HepG2 (cell line): ENCODE results near the gene RTP2. TPM values are rescaled to one million over a fixed set of nuclear protein-coding genes. Genes with fewer than 3 reads are reported as not detected.

Source experiments
- ATAC-seq: fragments of 200-7000 bp; cut with Tn5 transposase; 3 replicates; pipeline ENCODE4 v1.9.1; 2020; ENCODE audit warnings: mild to moderate bottlenecking, moderate library complexity
- BruUV-seq: library from RNA; stranded (reverse); fragments of 400-500 nt; replicated peaks from 2 replicates; lab custom pipeline; 2021; lab: Mats Ljungman, UMichigan
- CTCF ChIA-PET: fragments of 300-600 bp; formaldehyde crosslinking; extraction: SDS; loops from one replicate; lab custom pipeline; 2021; ENCODE audit warnings: low total read pairs, inconsistent platforms, low intra/inter-chr PET ratio; lab: Yijun Ruan, JAX
- POLR2A ChIA-PET: fragments of 350-600 bp; sonication (Branson Sonifier 250); formaldehyde crosslinking; loops from one replicate; lab custom pipeline; 2020; ENCODE audit warnings: antibody characterized with exemption, inconsistent platforms; lab: Yijun Ruan, JAX
- DNase-seq: peaks from one replicate; pipeline ENCODE4 v3.0.0-alpha.2; 2015; ENCODE audit warnings: low spot score
- FAIRE-seq: peaks from 3 replicates; lab custom pipeline; 2011; peaks lifted over from hg19 to GRCh38; lab: Jason Lieb, UNC
- H2AFZ ChIP-seq: one replicate; pipeline ENCODE4 v1.6.1; 2011; ENCODE audit warnings: low read length, inconsistent platforms
- H3K27ac ChIP-seq: fragments of 300-600 bp; 3 replicates; pipeline ENCODE4 v1.8.0; 2011; ENCODE audit warnings: mixed run types, mild to moderate bottlenecking, mixed read lengths, low read length, inconsistent platforms; ENCODE audit not compliant: insufficient read depth; ENCODE audit errors: extremely low read length
- H3K27me3 ChIP-seq, 2 experiments: fragments of 200-600 bp in 1 of 2; 2 replicates in 1 of 2; 3 replicates in 1 of 2; pipeline versions ENCODE4 v1.6.0 to v1.8.0; 2011; ENCODE audit warnings: low read length in 2 of 2, mild to moderate bottlenecking in 2 of 2, moderate library complexity in 2 of 2, inconsistent platforms in 1 of 2; ENCODE audit not compliant: insufficient read depth in 2 of 2, control insufficient read depth in 1 of 2
- H3K36me3 ChIP-seq, 2 experiments: fragments of 200-600 bp in 1 of 2; replicated peaks in 1 of 2; 2 replicates in 1 of 2; 3 replicates in 1 of 2; pipeline versions ENCODE4 v1.5.1 to v1.8.0; 2011; ENCODE audit warnings: low read length in 2 of 2, inconsistent platforms in 1 of 2; ENCODE audit not compliant: insufficient read depth in 2 of 2, control insufficient read depth in 1 of 2
- H3K4me1 ChIP-seq: 2 replicates; pipeline ENCODE4 v1.5.1; 2012; ENCODE audit warnings: low read length, inconsistent platforms; ENCODE audit not compliant: insufficient read depth
- H3K4me2 ChIP-seq: 2 replicates; pipeline ENCODE4 v1.6.0; 2011; ENCODE audit warnings: low read depth, low read length, inconsistent platforms
- H3K4me3 ChIP-seq, 3 experiments: fragments of 200-600 bp in 1 of 3; sonication (generic), shearing (Covaris generic) in 1 of 3; replicated peaks in 1 of 3; 2 replicates each; pipeline ENCODE4 v1.5.1; 2011 to 2016; ENCODE audit warnings: low read length in 3 of 3, inconsistent platforms in 2 of 3, low read depth in 2 of 3, mild to moderate bottlenecking in 2 of 3, control low read depth in 1 of 3, mixed read lengths in 1 of 3; ENCODE audit not compliant: insufficient read depth in 1 of 3
- H3K79me2 ChIP-seq: one replicate; pipeline ENCODE4 v1.6.1; 2011; ENCODE audit warnings: low read length, inconsistent platforms; ENCODE audit not compliant: insufficient read depth
- H3K9ac ChIP-seq: 2 replicates; pipeline ENCODE4 v1.6.0; 2011; ENCODE audit warnings: mild to moderate bottlenecking, low read depth, low read length, inconsistent platforms; ENCODE audit not compliant: insufficient read depth
- H3K9me3 ChIP-seq: 2 replicates; pipeline ENCODE4 v1.5.1; 2012; ENCODE audit warnings: mild to moderate bottlenecking, low read length
- H4K20me1 ChIP-seq: 2 replicates; pipeline ENCODE4 v1.6.0; 2011; ENCODE audit warnings: inconsistent platforms, mild to moderate bottlenecking, low read length, moderate library complexity; ENCODE audit not compliant: insufficient read depth
- FOXP1 ChIP-seq, 2 experiments: fragments of 450-650 bp in 1 of 2; IDR thresholded peaks; 2 replicates each; pipeline ENCODE4 v1.6.1; 2017 to 2018; ENCODE audit warnings: antibody characterized with exemption in 1 of 2
- JARID2 ChIP-seq: sonication (generic); formaldehyde crosslinking; IDR thresholded peaks from 2 replicates; pipeline ENCODE4 v1.8.1; 2023; ENCODE audit warnings: missing genetic modification reagents, inconsistent platforms; ENCODE audit not compliant: insufficient replicate concordance
- WGBS: methylation state at CpG from one replicate; pipeline ENCODE4 v1.1.6; 2017; ENCODE audit warnings: low lambda C conversion rate; 5-methylcytosine and 5-hydroxymethylcytosine counted together
- in situ Hi-C: cut with HindIII; loops from 2 replicates; pipeline ENCODE4 v1.10.0; 2017; ENCODE audit warnings: low pct_unique_long_range_greater_than_20kb; ENCODE audit not compliant: extremely low pct_ligation_motif_present
- intact Hi-C: fragments of 100-400 bp; cut with micrococcal nuclease; formaldehyde crosslinking; loops from one replicate; pipeline ENCODE4 v1.10.0; 2022; ENCODE audit not compliant: unreplicated experiment
- polyA plus RNA-seq, 8 experiments: library from polyadenylated mRNA; depleted of rRNA in 3 of 8; stranded (reverse) in 7 of 8; unstranded in 1 of 8; fragments of >200 nt; fragmentation: Illumina TruSeq in 4 of 8; extraction: Trizol in 4 of 8; gene quantifications; 2 replicates each; pipeline versions ENCODE4 v1.2.1 to v1.2.3, GENCODE V29; 2011 to 2016; ENCODE audit warnings: low read depth in 4 of 8, missing spikeins in 1 of 8, mixed read lengths in 1 of 8; ENCODE audit not compliant: insufficient read depth in 1 of 8
- total RNA-seq, 5 experiments: library from RNA; depleted of rRNA; stranded (reverse); fragments of >200 nt; fragmentation: Illumina TruSeq; extraction: Trizol; gene quantifications; 2 replicates each; pipeline ENCODE4 v1.2.3, GENCODE V29; 2016; ENCODE audit warnings: low read depth in 1 of 5
- TF ChIP-seq, protein P1 (sequence below): sonication (generic); formaldehyde crosslinking; IDR thresholded peaks from 2 replicates; pipeline ENCODE4 v1.4.0; 2020; ENCODE audit warnings: missing genetic modification reagents, borderline replicate concordance

The RTP2 gene
- total and polyA plus RNA-seq, 2 of the 13 experiments (the other 11 are each of a cell fraction or from before 2014, with no cell fraction given), result not detected

DNA sequence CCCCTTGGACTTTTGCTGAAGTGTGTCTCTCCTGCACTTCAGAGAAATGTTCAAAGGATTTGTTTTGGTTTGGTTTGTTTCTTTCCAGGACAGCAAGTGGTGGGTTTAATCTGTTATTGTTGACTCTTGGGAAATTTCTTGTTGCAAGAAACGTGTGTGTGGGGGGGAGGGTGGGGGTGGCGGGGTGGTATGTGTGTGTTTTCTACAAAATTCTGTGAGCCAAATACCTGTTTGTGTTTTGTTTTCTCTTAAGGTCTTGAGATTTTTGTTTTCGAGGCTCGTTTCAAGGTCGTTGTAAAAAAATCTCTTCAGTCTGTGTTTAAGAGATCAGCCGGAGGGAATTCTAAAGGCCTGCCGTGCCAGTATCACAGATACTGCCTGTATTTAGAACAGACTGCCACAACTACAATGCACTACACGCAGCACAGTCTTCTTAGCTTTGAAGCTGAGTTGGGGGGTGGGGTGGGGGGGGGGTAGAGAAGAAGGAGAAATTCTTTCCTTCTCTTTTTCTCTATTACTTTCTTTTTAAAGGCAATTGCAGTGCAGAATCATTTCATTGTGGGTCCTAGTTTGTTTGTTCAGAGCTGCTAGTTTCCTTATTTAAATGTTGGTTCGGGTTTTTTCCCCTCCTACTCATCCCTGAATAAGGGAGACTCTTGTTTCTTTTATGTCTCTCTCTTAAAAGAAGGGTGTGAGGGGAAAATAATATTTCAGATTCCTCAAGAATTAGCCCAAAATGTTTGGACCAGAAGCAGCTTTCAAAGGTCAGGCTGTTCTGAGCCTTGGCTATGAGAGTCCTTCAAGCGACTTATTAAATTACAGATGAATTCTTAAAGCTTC is 44.3 kb upstream of the RTP2 start:
- WGBS, result 9% methylated on average over 10 of the region's 10 CpGs
- Histone ChIP-seq H3K27me3 (peaks cover 0 to 5% of the 10 kb centered on the region in 2 experiments; a peak in 1 of 5 replicates), H3K27ac (peak overlapping the region; percentile 100), H3K9ac (peak overlapping the region; percentile 99), H3K4me1 (peaks cover 46% of the 10 kb centered on the region), H2AFZ (no peak overlapping the region), H3K36me3 (no peaks in the 10 kb centered on the region), H3K4me3 (peak overlapping the region; percentile 98 to 100 (median 99)), H3K9me3 (no peaks in the 10 kb centered on the region), H3K79me2 (peaks cover 50% of the 10 kb centered on the region), H4K20me1 (peaks cover 25% of the 10 kb centered on the region; the same call in 1 of the 2 replicates), H3K4me2 (peak overlapping the region; percentile 83)
- DNase-seq, result no peak
- TF ChIP-seq, protein P1, sequence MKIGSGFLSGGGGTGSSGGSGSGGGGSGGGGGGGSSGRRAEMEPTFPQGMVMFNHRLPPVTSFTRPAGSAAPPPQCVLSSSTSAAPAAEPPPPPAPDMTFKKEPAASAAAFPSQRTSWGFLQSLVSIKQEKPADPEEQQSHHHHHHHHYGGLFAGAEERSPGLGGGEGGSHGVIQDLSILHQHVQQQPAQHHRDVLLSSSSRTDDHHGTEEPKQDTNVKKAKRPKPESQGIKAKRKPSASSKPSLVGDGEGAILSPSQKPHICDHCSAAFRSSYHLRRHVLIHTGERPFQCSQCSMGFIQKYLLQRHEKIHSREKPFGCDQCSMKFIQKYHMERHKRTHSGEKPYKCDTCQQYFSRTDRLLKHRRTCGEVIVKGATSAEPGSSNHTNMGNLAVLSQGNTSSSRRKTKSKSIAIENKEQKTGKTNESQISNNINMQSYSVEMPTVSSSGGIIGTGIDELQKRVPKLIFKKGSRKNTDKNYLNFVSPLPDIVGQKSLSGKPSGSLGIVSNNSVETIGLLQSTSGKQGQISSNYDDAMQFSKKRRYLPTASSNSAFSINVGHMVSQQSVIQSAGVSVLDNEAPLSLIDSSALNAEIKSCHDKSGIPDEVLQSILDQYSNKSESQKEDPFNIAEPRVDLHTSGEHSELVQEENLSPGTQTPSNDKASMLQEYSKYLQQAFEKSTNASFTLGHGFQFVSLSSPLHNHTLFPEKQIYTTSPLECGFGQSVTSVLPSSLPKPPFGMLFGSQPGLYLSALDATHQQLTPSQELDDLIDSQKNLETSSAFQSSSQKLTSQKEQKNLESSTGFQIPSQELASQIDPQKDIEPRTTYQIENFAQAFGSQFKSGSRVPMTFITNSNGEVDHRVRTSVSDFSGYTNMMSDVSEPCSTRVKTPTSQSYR (CRISPR knock-in tag), result 0 out of 2 replicates have a peak, but pooled peaks have one; percentile 8
- TF ChIP-seq JARID2 (no peak), FOXP1 (IDR thresholded peaks at IDR 0.05) (no peak), FOXP1 (CRISPR knock-in tag; IDR thresholded peaks at IDR 0.05) (0 out of 2 replicates have a peak, but pooled peaks have one; percentile 19)
- in situ Hi-C loops (loop anchor here (10.0 to 25.0 kb wide), 6 partner anchors 258 to 1398 kb away; no protein-coding TSS in a partner anchor), intact Hi-C loops (loop anchor here (5.0 to 10.0 kb wide), 3 partner anchors 236 to 1298 kb away; no protein-coding TSS in a partner anchor)
- no peak for FAIRE-seq
- no peak for ATAC-seq
- no TSS peak for BruUV-seq
- POLR2A ChIA-PET, result interaction anchor here (0.6 to 3.6 kb wide), 17 partner anchors 10 to 1000 kb away, joined by 3 to 64 read pairs (median 5); partner anchors contain the start of gene LPP
- CTCF ChIA-PET, result no interaction called here
